NCI-H2171 (cell line): Measurements from ENCODE around the gene FAM89A.
"Not testable (repeated sequence)": the region's sequence is repeated elsewhere in the genome, so short reads cannot be mapped to it uniquely, and the experiment has no call there.

Source experiments
- DNase-seq: peaks from one replicate; lab custom pipeline; 2025; lab: John Stamatoyannopoulos, UW

Gene FAM89A

DNA sequence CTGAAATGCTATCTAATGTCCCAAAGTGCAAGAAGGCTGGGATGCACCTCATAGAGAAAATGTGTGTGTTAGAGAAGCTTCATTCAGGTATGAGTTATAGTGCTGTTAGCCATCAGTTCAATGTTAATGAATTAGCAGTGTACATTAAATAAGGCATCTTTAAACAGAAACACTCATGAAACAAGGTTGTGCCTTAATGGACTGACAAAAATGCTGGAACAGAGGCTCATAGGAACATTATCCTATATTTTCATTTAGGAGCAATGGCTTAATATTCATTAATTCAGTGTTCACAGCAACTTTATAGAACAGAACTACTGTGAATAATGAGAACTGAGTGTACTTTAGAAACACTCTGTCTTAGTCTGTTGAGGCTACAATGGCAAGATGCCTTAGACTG is 15.2 kb upstream of the FAM89A start:
- no peak for DNase-seq

GRCh38 chr1:231053493-231054162 is 13.6 kb upstream of the FAM89A start:
- DNase-seq: no peak

GRCh38 chr1:231052777-231053176 is 12.7 kb upstream of the FAM89A start:
- no peak for DNase-seq

- not testable (repeated sequence) for DNase-seq
Observed at GRCh38 chr1:231050932-231051331, 10.9 kb upstream of the FAM89A start.

DNA sequence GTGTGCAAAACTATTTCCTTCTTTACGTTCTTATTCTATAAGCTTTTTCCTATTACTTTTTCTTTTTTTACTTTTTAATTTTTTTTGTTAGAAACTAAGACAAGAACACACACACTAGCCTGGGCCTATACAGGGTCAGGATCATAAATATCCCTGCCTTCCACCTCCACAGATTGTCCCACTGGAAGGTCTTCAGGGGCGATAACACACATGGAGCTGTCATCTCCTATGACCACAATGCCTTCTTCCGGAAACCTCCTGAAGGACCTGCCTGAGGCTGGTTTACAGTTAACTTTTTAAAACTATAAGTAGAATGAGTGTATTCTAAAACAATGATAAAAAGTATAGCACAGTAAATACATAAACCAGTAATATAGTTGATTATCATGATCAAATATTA is 10.3 kb upstream of the FAM89A start:
- DNase-seq: no peak

DNA sequence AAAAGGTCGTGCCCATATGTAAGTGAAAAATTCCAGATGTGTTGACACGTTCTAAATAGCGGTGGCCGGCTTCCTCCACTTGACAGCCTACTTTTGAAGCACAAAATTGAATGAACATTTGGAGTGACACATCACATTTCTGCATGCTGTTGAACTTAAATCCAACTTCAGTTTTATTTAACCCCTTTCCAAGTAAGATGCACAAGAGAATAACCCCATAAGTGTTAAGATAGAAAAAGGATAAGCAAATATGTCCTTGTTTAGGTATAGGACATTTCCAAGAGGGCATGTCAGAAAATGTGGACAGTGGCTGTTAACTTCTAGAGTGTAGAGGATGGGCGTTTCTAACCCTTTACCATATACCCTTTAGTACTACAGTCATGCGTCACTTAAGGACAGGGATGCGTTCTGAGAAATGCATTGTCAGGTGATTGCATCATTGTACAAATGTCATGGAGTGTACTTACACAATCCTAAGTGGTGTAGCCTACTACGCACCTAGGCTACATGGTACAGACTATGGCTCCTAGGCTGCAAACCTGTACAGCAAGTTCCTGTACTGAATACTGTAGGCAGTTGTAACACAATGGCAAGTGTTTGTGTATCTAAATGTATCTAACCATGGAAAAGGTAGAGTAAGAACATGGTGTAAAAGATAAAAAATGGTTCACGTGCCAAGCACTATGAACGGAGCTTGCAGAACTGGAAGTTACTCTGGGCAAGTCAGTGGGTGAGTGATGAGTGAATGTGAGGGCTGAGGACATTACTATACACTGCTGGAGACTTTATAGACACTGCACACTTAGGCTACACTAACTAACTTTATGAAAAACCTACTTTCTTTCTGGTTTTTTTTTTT is 9.3 kb upstream of the FAM89A start:
- no peak for DNase-seq

DNA sequence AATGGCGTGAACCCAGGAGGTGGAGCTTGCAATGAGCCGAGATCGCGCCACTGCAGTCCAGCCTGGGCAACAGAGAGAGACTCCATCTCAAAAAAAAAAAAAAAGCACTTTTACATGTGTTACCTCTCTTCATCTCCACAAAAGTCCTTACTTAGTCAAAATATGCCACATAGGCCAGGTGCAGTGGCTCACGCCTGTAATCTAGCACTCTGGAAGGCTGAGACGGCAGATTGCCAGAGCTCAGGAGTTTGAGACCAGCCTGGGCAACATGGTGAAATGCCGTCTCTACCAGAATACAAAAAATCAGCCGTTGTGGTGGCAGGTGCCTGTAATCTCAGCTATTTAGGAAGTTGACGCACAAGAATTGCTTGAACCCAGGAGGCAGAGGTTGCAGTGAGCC is 8.4 kb upstream of the FAM89A start:
- DNase-seq: not testable (repeated sequence)

DNA sequence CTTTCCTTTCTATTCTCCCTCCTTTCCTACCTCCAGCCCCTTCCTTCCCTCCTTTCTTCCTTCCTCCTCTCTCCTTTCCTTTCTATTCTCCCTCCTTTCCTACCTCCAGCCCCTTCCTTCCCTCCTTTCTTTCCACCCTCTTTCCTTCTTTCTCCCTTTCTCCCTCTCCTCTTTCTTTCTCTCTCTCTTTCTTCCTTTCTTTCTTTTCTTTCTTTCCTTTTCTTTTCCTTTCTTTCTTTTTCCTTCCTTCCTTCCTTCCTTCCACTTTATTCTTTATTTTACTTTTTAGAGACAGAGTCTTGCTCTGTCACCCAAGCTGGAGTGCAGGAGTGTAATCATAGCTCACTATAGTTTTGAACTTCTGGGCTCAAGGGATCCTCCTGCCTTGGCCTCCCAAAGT is 7.5 kb upstream of the FAM89A start:
- not testable (repeated sequence) for DNase-seq

DNA sequence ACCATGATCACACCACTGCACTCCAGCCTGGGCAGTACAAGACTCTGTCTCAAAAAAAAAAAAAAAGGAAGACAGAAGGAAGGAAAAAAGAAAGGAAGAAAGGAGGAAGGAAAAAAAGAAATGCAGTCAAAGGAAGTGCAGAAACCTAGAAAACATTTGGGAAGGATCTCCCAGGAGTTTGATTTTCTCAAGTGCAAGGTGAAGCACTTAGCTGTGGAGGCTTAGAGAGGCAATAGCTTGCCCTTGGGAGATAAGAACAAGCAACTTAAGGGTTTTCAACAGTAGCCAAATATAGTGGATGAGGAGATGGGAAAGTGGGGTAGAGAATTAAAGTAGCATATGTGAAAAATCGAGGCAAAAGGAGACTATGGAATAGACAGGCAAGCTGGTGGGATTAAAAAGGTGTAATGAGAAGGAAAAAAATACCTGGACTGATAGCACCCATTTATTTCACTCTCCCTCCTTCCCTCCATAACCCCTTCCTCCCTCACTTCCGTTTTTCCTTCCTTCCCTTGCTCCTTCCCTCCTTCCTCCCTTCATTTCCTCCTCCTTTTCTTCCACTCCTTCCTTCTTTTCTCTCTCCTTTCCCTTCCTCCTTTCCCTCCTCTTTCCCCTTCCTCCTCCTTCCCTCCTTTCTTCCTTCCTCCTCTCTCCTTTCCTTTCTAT is 6.8 kb upstream of the FAM89A start:
- no peak for DNase-seq

DNA sequence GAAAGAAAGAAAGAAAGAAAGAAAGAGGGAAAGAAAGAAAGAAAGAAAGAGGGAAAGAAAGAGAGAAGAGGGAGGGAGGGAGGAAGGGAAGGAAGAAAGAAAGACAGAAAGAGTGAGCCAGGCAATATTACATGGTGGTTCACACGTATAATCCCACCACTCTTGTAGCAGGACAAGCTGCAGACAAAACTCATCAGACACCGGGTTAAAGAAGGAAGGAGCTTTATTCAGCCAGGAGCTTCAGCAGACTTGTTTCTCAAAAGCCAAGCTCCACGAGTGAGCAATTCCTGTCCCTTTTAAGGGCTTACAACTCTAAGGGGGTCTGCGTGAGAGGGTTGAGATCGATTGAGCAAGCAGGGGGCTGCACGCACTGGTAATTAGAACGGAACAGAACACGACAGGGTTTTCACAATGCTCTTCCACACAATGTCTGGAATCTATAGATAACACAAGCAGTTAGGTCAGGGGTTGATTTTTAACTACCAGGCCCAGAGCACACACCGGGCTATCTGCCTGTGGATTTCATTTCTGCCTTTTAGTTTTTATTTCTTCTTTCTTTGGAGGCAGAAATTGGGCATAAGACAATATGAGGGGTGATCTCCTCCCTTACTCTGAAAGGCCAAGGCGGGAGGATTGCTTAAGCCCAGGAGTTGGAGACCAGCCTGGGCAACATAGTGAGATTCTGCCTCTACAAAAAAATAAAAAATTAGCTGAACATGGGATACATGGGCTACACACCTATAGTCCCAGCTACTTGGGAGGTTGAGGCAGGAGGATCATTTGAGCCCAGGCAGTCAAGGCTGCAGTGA is 6.1 kb upstream of the FAM89A start:
- not testable (repeated sequence) for DNase-seq

DNA sequence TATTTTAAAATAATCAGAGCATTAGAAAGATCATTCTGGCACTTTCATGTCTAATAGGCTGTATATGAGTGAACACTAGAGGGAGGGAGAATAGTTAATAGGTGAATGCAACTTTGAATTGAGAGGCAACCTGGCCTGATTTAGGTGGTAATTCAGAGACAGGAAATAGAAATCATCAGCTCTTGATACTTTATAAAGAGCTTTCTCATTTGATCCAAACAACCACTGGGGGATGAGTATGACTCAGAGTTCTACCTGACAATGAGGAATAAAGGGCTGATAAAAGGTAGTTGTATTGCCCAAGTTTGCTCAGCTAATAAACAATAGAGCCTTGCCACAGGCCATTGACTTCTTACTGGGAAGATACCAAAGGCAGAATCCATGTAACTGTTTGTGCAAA is 5.2 kb upstream of the FAM89A start:
- DNase-seq: no peak

DNA sequence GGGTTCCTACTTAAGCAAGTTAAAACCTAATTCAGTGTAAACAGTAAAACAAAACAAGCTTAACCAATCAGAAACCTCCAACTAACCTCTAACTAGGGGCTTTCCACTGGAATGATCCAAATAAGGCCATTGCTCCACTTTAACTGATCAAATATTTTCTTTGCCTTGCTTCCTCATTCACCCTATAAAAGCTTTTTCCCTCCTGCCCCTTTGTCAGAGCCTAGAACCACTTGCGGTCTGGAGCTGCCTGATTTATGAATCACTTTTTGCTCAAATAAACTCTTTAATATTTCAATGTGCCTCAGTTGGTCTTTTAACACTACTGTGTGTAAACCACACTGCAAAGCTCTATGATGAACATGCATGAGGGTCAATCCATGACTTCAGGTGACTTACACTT is 4.5 kb upstream of the FAM89A start:
- DNase-seq: no peak

DNA sequence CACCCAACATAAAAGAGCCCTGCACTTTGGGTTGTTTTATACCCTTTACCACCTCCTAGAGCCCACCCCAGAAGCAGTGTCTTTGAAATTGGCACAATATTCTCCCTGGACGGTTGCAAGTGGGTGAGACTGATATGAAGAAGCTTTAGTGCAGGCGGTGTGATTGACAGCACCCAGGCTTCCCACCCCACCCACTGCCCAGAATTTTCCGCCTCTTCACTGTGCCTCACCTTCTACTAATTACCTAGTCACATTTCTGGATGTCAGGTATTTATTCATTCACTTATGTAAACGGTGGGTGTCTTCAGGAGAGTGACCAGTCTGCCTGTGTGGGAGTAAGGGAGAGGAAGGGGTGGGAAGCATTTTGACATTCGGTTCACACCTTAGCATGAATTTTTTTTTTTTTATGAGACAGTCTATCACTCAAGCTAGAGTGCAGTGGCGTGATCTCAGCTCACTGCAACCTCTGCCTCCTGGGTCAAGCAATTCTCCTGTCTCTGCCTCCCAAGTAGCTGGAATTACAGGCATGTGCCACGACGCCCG is 1.7 kb upstream of the FAM89A start:
- DNase-seq: no peak

DNA sequence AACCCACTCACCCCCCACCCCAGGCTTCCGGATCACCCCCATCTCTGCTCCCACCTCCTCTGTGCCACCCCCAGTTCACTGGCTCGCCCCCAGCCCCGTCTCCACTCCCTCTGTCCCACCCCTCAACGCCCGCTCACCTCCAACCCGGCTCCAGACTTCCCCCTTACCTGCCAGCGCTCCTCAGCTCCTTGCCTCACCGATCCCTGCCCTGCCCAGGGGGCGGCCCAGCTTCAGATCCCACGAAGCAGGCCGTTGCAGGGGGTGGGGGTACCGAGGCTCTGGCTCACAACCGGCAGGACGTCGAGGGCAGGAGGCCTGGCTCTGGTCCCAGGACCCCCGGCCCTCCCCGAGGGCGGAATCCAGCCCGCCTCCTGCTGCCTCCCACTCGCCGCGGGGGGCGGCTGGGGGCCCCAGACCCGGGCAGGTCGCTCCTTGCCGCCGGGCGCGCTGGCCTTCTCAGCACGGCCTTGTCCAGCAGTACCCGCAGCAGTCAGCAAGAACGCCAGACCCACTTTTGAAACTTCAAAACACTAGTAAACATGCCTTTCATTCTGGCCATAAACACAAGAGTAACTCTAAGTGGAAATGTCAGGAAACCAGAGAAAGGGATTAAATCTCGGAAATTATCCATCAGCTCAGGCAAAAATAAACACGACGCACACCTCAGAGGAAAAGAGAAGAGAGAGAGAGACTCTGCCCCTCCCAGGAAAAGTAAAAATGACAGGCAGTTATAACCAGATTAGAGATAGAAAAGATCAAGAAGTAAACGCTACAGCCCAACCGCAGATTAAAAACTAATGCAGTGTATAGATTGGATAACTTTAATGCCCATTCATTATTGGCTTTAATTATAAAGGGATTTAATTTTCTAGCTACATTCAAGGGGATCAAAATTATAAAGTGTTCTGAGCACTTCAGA is 1.0 kb upstream of the FAM89A start:
- DNase-seq: no peak

GRCh38 chr1:231039161-231040018 is 664 bp downstream of the FAM89A start:
- DNase-seq: peak; percentile 36

DNA sequence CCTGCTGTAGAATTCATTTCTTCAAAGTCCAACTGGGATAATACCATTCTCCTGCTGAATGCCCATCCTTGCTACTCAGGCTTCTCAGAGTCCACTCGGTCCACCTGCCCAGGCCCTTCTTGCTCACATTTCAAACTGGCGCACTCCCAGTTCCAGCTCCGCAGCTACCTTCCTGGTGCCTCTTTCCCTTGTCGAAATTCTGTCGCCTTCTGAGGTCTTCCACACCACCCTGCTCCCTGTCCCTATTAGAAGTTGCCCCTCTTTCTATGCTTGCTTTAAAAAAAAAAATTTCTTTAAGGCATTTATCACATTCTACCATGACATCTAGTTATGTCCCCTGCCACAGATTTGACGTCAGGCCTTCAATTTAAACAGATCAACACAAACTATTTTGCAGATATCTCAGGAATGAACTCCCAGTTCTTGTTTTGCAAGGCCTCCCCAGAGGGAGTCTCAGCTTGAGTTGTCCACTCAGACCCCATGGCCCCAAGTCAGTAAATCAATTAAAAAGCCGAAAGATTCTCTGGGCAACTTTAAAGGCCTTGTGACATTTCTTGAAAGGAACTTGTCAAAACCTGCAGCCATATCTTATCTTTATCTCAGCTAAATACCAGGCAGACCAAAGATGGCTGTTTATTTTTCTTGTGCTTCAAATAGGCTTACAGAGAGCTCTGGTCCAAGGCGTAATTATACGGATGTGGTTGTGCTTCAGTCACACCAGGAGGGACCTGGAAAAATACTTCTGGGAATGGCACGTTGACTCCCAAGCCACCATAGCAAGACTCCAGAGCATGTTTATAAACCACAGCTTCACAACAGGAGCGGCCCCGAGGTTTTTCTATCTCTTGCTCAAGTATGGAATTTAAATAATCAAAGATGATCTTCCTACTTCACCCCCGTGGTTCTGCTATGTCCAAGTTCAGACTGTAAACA is 2.2 kb downstream of the FAM89A start:
- no peak for DNase-seq

DNA sequence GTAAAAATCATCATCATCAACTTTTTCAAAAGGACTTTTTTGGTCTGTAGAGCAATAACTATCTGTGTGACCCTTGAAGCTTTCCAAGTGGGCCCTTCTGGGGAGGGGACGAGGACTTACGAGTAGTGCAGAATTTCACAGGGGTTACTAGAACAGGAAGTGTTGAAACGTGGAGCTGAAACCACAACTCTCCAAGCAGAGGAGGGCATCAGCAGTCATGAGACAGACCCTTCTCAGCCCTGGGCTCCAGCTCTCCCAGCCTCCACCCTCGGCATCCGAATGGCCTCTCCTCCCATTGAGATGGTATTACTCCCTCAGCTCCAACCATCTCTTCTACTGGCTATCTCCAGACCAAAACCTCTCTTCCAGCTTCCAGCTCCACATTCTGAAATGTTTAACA is 3.6 kb downstream of the FAM89A start:
- DNase-seq: no peak

DNA sequence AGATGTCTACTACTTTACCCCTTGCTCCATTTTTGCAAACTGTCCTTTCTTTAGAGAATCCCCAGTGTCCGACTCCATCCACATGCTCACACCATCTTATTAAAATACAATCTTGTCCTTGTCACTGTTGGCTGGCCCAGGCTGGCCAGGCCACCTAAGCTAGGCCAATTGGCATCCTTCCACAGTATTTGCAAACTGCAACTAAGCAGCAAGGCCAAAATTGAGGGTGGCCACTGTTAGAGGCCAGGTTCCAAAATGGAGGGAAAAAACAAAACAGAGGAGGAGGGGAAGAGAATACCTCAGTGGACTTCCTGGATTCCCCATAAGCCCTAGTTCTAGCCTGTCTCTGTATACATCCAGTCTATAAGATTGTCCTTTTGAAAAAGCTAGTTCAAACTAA is 4.3 kb downstream of the FAM89A start:
- no peak for DNase-seq

DNA sequence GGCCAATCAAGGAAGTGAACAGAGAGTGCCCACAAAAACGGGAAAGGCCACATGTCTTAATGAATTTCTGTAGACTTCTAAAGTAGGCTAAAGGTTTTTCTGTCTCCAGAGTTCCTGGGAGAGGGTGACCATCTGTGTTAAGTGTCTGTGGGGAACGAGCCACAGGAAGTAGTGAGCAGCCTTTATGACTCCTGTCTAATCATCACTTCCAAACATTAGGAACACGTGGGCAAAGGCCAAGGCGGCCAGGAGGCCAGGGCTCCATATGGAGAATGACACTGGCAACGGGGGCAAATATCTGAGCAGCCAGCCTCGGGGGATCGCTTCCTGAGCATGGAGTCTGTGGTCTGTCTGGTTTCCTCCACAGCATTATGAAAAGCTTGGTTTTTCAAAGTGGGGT is 7.1 kb downstream of the FAM89A start:
- no peak for DNase-seq
